Measurements from ENCODE around the gene ADRA2C. TPM values are rescaled to one million over a fixed set of nuclear protein-coding genes. Genes with fewer than 3 reads are reported as not detected.
A peak's percentile ranks its signal among the peaks of the same experiment; 100 is the strongest.

ADRA2C gene
- total and polyA plus RNA-seq, 2 of the 13 experiments (the other 11 are each of a cell fraction or from before 2014, with no cell fraction given), result 15.4 to 69.7 TPM

DNA sequence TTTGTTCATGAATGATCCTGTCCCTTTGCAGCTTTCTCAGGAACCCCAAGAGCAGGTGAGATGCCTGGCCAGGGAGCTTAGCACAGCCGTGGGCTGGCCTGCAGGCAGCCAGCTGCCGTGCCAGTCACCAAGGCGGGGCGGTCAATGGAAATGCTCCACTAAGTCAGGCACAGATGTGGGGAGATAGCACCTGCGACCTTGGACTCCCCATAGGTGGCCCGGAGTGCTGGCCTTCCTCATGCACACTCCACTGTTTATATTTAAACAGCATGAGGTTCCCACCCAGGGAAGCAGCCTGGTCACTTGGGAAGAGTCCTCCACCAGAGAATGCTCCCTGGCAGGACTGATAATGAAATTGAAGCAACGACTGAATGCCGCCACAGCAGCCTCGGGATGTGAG lies 14.2 kb upstream of the ADRA2C start (continued):
- TF ChIP-seq, protein P1, sequence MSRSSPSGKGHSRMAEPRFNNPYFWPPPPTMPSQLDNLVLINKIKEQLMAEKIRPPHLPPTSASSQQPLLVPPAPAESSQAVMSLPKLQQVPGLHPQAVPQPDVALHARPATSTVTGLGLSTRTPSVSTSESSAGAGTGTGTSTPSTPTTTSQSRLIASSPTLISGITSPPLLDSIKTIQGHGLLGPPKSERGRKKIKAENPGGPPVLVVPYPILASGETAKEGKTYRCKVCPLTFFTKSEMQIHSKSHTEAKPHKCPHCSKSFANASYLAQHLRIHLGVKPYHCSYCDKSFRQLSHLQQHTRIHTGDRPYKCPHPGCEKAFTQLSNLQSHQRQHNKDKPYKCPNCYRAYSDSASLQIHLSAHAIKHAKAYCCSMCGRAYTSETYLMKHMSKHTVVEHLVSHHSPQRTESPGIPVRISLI (CRISPR knock-in tag; IDR thresholded peaks at IDR 0.05; ENCODE audit: borderline replicate concordance), result no peak
- TF ChIP-seq MED1 (CRISPR knock-in tag; IDR thresholded peaks at IDR 0.05), result no peak
- no peak for TF ChIP-seq ZNF644 (CRISPR knock-in tag; IDR thresholded peaks at IDR 0.05; ENCODE audit: low read depth)
- TF ChIP-seq, protein P2, sequence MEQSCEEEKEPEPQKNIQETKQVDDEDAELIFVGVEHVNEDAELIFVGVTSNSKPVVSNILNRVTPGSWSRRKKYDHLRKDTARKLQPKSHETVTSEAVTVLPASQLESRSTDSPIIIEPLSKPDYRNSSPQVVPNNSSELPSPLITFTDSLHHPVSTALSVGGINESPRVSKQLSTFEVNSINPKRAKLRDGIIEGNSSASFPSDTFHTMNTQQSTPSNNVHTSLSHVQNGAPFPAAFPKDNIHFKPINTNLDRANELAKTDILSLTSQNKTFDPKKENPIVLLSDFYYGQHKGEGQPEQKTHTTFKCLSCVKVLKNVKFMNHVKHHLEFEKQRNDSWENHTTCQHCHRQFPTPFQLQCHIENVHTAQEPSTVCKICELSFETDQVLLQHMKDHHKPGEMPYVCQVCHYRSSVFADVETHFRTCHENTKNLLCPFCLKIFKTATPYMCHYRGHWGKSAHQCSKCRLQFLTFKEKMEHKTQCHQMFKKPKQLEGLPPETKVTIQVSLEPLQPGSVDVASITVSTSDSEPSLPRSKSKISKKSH (CRISPR knock-in tag; IDR thresholded peaks at IDR 0.05; ENCODE audit: borderline replicate concordance), result no peak
- no peak for TF ChIP-seq ZNF124 (CRISPR knock-in tag; IDR thresholded peaks at IDR 0.05)
- TF ChIP-seq BRD4 (CRISPR knock-in tag; IDR thresholded peaks at IDR 0.05), result no peak
- TF ChIP-seq FOXA3 (CRISPR knock-in tag; IDR thresholded peaks at IDR 0.05), result no peak
- no peak for TF ChIP-seq ZNF160 (CRISPR knock-in tag; IDR thresholded peaks at IDR 0.05)
- no peak for TF ChIP-seq ISL2 (CRISPR knock-in tag; IDR thresholded peaks at IDR 0.05)
- no peak for TF ChIP-seq FOXA1 (IDR thresholded peaks at IDR 0.05)
- no peak for TF ChIP-seq FOXA1 (CRISPR knock-in tag; IDR thresholded peaks at IDR 0.05)
- no peak for TF ChIP-seq ZNF33B (CRISPR knock-in tag; IDR thresholded peaks at IDR 0.05)
- 0 out of 2 replicates have a peak, but pooled peaks have one; percentile 43 for TF ChIP-seq ZNF292 (CRISPR knock-in tag; IDR thresholded peaks at IDR 0.05; ENCODE audit: borderline replicate concordance, low read depth)
- no peak for TF ChIP-seq ATF1 (CRISPR knock-in tag; IDR thresholded peaks at IDR 0.05)
- TF ChIP-seq, protein P3, sequence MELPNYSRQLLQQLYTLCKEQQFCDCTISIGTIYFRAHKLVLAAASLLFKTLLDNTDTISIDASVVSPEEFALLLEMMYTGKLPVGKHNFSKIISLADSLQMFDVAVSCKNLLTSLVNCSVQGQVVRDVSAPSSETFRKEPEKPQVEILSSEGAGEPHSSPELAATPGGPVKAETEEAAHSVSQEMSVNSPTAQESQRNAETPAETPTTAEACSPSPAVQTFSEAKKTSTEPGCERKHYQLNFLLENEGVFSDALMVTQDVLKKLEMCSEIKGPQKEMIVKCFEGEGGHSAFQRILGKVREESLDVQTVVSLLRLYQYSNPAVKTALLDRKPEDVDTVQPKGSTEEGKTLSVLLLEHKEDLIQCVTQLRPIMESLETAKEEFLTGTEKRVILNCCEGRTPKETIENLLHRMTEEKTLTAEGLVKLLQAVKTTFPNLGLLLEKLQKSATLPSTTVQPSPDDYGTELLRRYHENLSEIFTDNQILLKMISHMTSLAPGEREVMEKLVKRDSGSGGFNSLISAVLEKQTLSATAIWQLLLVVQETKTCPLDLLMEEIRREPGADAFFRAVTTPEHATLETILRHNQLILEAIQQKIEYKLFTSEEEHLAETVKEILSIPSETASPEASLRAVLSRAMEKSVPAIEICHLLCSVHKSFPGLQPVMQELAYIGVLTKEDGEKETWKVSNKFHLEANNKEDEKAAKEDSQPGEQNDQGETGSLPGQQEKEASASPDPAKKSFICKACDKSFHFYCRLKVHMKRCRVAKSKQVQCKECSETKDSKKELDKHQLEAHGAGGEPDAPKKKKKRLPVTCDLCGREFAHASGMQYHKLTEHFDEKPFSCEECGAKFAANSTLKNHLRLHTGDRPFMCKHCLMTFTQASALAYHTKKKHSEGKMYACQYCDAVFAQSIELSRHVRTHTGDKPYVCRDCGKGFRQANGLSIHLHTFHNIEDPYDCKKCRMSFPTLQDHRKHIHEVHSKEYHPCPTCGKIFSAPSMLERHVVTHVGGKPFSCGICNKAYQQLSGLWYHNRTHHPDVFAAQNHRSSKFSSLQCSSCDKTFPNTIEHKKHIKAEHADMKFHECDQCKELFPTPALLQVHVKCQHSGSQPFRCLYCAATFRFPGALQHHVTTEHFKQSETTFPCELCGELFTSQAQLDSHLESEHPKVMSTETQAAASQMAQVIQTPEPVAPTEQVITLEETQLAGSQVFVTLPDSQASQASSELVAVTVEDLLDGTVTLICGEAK (IDR thresholded peaks at IDR 0.05), result no peak
- TF ChIP-seq, protein P3 (CRISPR knock-in tag; IDR thresholded peaks at IDR 0.05), result no peak
- TF ChIP-seq, protein P4, sequence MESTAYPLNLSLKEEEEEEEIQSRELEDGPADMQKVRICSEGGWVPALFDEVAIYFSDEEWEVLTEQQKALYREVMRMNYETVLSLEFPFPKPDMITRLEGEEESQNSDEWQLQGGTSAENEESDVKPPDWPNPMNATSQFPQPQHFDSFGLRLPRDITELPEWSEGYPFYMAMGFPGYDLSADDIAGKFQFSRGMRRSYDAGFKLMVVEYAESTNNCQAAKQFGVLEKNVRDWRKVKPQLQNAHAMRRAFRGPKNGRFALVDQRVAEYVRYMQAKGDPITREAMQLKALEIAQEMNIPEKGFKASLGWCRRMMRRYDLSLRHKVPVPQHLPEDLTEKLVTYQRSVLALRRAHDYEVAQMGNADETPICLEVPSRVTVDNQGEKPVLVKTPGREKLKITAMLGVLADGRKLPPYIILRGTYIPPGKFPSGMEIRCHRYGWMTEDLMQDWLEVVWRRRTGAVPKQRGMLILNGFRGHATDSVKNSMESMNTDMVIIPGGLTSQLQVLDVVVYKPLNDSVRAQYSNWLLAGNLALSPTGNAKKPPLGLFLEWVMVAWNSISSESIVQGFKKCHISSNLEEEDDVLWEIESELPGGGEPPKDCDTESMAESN (CRISPR knock-in tag; conservative IDR thresholded peaks at IDR 0.05), result no peak
- TF ChIP-seq ZIK1 (CRISPR knock-in tag; IDR thresholded peaks at IDR 0.05; ENCODE audit: borderline replicate concordance, low read depth), result no peak
- TF ChIP-seq KAT8 (CRISPR knock-in tag; IDR thresholded peaks at IDR 0.05), result no peak

Data from HepG2 (cell line).